ENCODE measurements around the gene B3GNT4. TPM values are rescaled to one million over a fixed set of nuclear protein-coding genes. Genes with fewer than 3 reads are reported as not detected.

The B3GNT4 gene
- total RNA-seq, 1 donor from 2014 or later = 0.51 TPM

DNA sequence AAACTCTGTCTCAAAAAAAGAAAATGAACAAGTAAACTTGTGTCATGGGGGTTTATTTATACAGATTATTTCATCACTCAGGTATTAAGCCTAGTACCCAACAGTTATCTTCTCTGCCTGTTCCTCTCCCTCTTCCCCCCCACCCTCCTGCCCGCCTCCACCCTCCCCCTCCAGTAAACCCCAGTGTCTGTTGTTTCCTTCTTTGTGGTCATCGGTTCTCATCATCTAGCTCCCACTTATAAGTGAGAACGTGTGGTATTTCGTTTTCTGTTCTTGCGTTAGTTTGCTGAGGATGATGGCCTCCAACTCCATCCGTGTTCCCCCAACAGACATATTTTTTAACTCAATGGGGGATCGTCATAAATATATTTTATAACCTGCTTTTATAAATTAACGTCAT is 41.8 kb upstream of the B3GNT4 start:
- Mint-ChIP-seq H3K36me3 (no peaks in the 10 kb centered on the region), H3K27ac (no peak overlapping the region), H3K4me1 (no peaks in the 10 kb centered on the region), H3K27me3 (ENCODE audit: low read depth) (no peaks in the 10 kb centered on the region), H3K9me3 (no peaks in the 10 kb centered on the region), H3K4me3 (no peak overlapping the region)
- TF ChIP-seq, protein P1, sequence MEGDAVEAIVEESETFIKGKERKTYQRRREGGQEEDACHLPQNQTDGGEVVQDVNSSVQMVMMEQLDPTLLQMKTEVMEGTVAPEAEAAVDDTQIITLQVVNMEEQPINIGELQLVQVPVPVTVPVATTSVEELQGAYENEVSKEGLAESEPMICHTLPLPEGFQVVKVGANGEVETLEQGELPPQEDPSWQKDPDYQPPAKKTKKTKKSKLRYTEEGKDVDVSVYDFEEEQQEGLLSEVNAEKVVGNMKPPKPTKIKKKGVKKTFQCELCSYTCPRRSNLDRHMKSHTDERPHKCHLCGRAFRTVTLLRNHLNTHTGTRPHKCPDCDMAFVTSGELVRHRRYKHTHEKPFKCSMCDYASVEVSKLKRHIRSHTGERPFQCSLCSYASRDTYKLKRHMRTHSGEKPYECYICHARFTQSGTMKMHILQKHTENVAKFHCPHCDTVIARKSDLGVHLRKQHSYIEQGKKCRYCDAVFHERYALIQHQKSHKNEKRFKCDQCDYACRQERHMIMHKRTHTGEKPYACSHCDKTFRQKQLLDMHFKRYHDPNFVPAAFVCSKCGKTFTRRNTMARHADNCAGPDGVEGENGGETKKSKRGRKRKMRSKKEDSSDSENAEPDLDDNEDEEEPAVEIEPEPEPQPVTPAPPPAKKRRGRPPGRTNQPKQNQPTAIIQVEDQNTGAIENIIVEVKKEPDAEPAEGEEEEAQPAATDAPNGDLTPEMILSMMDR (IDR thresholded peaks at IDR 0.05; ENCODE audit: unreplicated experiment) = no peak
- no peak for DNase-seq (ENCODE audit: low spot score in 2 of 2, unreplicated experiment in 2 of 2)

DNA sequence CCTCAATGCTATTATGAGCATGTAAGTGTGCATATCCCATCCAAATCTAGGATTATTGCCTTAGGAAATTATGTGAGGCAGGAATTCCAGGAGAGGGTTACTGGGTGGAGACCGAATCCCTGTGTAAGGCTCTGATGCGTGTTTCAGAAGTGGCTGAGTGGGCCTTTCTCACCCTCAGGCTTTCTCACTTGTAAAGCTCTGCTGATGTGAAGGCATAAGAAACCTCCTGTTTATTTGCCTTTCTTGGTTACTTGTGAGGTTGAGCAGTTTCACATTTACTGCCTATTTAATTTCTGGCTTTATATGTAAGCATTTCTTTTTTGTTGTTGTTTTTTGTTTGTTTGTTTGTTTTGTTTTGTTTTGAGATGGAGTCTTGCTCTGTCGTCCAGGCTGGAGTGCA is 40.5 kb upstream of the B3GNT4 start:
- Mint-ChIP-seq H3K36me3 (no peaks in the 10 kb centered on the region), H3K4me1 (no peaks in the 10 kb centered on the region), H3K4me3 (no peak overlapping the region), H3K9me3 (no peaks in the 10 kb centered on the region), H3K27me3 (ENCODE audit: low read depth) (no peaks in the 10 kb centered on the region), H3K27ac (no peak overlapping the region)
- DNase-seq (ENCODE audit: low spot score in 2 of 2, unreplicated experiment in 2 of 2) = no peak
- TF ChIP-seq, protein P1 (IDR thresholded peaks at IDR 0.05; ENCODE audit: unreplicated experiment) = no peak

DNA sequence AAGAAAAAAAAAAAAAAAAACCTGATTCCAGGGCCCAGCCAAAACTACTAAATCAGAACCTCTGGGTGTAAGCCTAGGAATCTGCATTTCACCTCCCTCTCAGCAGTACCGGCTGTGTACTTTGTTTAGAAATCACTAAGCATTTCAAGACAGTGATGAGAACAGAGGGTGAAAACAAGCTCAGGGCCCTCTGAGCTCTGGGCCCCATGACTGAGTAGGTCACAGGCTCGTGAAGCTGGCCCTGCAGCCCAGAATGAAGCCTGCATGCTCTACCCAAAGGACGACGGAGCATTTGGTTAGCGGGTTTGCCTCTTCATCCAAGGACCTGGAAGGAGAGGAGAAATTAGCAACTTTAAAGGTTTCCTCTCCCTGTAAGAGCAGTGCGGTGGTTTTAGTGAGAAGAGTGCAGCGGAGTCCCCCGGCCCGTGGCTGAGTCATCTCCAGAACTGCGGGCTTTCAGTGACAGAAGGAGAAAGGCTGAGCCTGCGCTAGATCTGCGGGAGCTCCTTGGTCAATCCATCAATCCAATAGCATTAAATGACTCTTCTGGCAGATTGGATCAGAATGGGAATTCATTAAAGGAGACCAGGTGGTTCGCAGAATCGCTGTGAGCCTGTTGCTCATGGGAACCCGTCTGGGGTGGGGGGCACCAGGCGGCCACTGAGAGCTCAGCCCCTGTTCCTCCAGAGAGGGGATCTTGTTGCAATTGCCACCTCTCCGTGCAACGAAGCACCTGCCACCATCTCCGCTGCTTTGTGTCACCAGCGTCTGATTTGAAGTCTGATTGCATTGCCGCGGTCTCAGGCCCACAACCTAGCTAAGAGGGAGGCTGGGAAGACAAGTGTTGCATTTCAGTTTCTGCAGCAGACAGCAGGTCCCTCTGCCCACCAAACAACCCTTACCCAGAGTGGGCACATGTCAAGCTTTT is 36.8 kb upstream of the B3GNT4 start:
- no peaks in the 10 kb centered on the region for H3K27me3 Mint-ChIP-seq (ENCODE audit: low read depth)
- H3K4me1 Mint-ChIP-seq = no peaks in the 10 kb centered on the region
- no peak for DNase-seq (ENCODE audit: low spot score in 2 of 2, unreplicated experiment in 2 of 2)
- no peak overlapping the region for H3K4me3 Mint-ChIP-seq
- no peaks in the 10 kb centered on the region for H3K36me3 Mint-ChIP-seq
- H3K9me3 Mint-ChIP-seq = no peaks in the 10 kb centered on the region
- no peak overlapping the region for H3K27ac Mint-ChIP-seq
- TF ChIP-seq, protein P1 (IDR thresholded peaks at IDR 0.05; ENCODE audit: unreplicated experiment) = no peak

DNA sequence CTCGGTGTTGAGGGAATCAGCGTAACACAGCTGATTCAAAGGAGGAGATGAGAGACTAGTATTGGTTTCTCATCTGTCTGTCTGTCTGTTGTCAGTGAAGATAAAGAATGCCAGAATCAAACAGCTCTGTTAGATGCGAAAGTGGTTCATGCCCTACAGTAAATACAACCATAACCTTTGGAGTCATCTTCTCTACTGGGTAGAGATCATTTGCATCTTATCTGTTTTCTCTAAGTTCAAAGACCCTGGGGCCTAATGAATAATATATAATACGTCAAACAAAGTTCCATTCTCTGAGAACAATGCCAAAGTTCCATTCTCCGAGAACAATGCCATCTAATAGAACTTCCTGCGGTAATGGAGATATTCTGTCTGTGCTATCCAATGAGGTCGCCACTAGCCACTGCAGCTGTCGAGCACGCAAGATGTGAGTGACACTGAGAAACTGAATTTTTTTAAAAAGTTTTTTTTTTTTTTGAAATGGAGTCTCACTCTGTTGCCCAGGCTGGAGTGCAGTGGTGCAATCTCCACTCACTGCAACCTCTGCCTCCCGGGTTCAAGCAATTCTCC is 36.1 kb upstream of the B3GNT4 start:
- Mint-ChIP-seq H3K9me3 (no peaks in the 10 kb centered on the region), H3K27ac (no peak overlapping the region), H3K4me1 (no peaks in the 10 kb centered on the region), H3K27me3 (ENCODE audit: low read depth) (no peaks in the 10 kb centered on the region), H3K36me3 (no peaks in the 10 kb centered on the region), H3K4me3 (no peak overlapping the region)
- TF ChIP-seq, protein P1 (IDR thresholded peaks at IDR 0.05; ENCODE audit: unreplicated experiment) = no peak
- no peak for DNase-seq (ENCODE audit: low spot score in 2 of 2, unreplicated experiment in 2 of 2)

DNA sequence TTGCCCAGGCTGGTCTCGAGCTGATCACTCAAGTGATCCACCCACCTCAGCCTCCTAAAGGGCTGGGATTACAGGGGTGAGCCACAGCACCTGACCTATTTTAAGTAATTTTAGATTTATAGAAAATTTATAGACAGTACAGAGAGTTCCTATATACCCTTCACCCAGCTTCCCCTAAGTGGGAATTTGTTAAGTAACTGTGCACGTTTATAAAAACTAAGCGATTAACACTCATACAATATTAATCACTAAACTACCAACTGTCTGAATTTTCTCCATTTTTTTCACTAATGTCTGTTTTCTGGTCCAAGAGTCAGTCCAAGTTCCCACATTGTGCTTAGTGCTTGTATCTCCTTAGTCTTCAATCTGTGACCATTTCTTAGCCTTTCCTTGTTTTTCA is 35.0 kb upstream of the B3GNT4 start:
- Mint-ChIP-seq H3K4me3 (no peak overlapping the region), H3K27ac (no peak overlapping the region), H3K9me3 (no peaks in the 10 kb centered on the region), H3K4me1 (no peaks in the 10 kb centered on the region), H3K27me3 (ENCODE audit: low read depth) (no peaks in the 10 kb centered on the region), H3K36me3 (no peaks in the 10 kb centered on the region)
- no peak for DNase-seq (ENCODE audit: low spot score in 2 of 2, unreplicated experiment in 2 of 2)
- TF ChIP-seq, protein P1 (IDR thresholded peaks at IDR 0.05; ENCODE audit: unreplicated experiment) = no peak

Data from mesothelial cell of epicardium (in vitro differentiated cells).